HUES6 (cell line): ENCODE data around the gene BLOC1S5.
"Not testable (repeated sequence)": the region's sequence is repeated elsewhere in the genome, so short reads cannot be mapped to it uniquely, and the experiment has no call there.

Experiments
- H3K27ac ChIP-seq: 2 replicates; pipeline ENCODE4 v1.7.0; 2013; ENCODE audit warnings: low read depth, mild to moderate bottlenecking, low read length, inconsistent platforms
- H3K27me3 ChIP-seq: 2 replicates; pipeline ENCODE4 v1.6.1; 2013; ENCODE audit warnings: low read length; ENCODE audit not compliant: control insufficient read depth, insufficient read depth
- H3K36me3 ChIP-seq: 2 replicates; pipeline ENCODE4 v1.6.1; 2013; ENCODE audit warnings: low read length; ENCODE audit not compliant: control insufficient read depth, insufficient read depth
- H3K4me1 ChIP-seq: 2 replicates; pipeline ENCODE4 v1.6.1; 2013; ENCODE audit warnings: low read length; ENCODE audit not compliant: control insufficient read depth, insufficient read depth
- H3K4me3 ChIP-seq: 2 replicates; pipeline ENCODE4 v1.5.1; 2013; ENCODE audit warnings: low read depth, low read length
- H3K9ac ChIP-seq: one replicate; pipeline ENCODE4 v1.6.1; 2013; ENCODE audit warnings: mild to moderate bottlenecking, low read length
- H3K9me3 ChIP-seq: 2 replicates; pipeline ENCODE4 v1.6.1; 2013; ENCODE audit warnings: low read depth, low read length; ENCODE audit not compliant: control insufficient read depth, insufficient read depth

BLOC1S5 gene

DNA sequence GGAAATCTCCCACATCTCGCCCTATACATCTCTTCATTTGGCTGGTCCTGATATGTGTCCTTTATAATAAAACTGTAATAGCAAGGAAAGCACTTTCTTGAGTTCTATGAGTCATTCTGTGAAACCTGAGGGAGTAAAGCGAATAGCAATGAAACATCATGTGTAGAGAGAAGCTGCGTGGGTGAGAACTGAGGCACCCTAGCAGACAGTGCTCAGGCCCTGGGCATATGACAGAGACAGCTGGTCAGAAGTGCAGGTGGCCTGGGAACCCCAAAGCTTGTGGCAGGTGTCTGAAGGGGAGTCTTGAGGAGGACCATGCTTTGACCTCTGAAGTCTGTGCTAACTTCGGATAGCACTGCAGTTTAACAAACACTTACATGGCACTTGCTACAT, 1.3 kb upstream of the BLOC1S5 start:
- H3K9ac ChIP-seq = no peak overlapping the region
- H3K36me3 ChIP-seq = peaks cover 11% of the 10 kb centered on the region
- no peaks in the 10 kb centered on the region for H3K27me3 ChIP-seq
- no peak overlapping the region for H3K27ac ChIP-seq
- no peaks in the 10 kb centered on the region for H3K9me3 ChIP-seq
- no peak overlapping the region for H3K4me3 ChIP-seq
- H3K4me1 ChIP-seq = peaks cover 18% of the 10 kb centered on the region

DNA sequence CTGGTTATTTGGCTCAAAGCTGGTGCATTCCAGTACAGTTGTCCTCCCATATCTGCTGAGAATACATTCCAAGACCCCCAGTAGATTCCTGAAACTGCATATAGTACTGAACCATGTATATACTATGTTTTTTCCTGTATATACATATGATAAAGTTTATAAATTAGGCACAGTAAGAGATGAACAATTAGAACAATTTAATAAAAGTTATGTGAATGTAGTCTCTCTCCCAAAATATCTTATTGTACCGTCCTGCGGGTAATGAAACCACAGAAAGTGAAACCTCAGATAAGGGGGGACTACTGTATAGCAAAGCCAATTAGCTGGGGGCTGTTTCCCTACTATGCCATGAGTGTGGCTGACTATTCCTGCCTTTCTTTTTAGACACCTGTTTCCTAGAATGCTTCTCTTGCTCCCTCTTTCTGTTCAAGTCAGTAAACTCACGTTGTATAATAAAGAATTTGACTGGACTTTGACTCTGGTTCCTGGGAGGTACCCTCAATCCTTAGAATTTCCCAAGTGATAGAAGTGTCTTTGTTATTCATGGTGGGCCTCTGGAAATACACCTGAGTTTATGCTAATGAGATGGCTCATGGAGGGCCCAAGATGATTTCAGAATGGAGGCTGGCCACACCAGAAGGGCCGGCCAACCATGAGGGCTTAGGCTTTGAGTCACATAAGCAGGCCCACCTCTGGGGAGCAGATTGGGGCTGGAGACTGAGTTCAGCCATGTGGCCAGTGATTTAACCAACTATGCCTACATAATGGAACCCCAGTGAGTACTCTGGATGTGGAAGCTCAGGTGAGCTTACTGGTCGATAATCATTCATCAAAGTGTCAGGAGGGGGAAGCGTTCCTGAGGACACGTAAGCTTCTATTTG, 689 bp upstream of the BLOC1S5 start:
- peaks cover 18% of the 10 kb centered on the region for H3K4me1 ChIP-seq
- H3K27me3 ChIP-seq = no peaks in the 10 kb centered on the region
- H3K4me3 ChIP-seq = peak overlapping the region; percentile 97
- 0 out of 2 replicates have a peak overlapping the region, but pooled peaks have one; percentile 50 for H3K27ac ChIP-seq
- no peak overlapping the region for H3K9ac ChIP-seq
- H3K9me3 ChIP-seq = no peaks in the 10 kb centered on the region
- H3K36me3 ChIP-seq = peaks cover 17% of the 10 kb centered on the region

- no peak overlapping the region for H3K27ac ChIP-seq
- H3K9ac ChIP-seq = no peak overlapping the region
- H3K4me3 ChIP-seq = no peak overlapping the region
- H3K9me3 ChIP-seq = no peaks in the 10 kb centered on the region
- H3K27me3 ChIP-seq = no peaks in the 10 kb centered on the region
- H3K36me3 ChIP-seq = peaks cover 32% of the 10 kb centered on the region
- peaks cover 18% of the 10 kb centered on the region for H3K4me1 ChIP-seq
Measured at GRCh38 chr6:8061736-8062135, 2.5 kb downstream of the BLOC1S5 start.

GRCh38 chr6:8060346-8060745, 3.8 kb downstream of the BLOC1S5 start:
- Histone ChIP-seq H3K36me3 (peaks cover 40% of the 10 kb centered on the region), H3K4me3 (no peak overlapping the region), H3K9ac (no peak overlapping the region), H3K9me3 (no peaks in the 10 kb centered on the region), H3K27ac (no peak overlapping the region), H3K4me1 (peaks cover 14% of the 10 kb centered on the region), H3K27me3 (no peaks in the 10 kb centered on the region)

GRCh38 chr6:8059129-8059528, 5.1 kb downstream of the BLOC1S5 start:
- Histone ChIP-seq H3K4me3 (no peak overlapping the region), H3K27ac (no peak overlapping the region), H3K9ac (no peak overlapping the region), H3K27me3 (no peaks in the 10 kb centered on the region), H3K9me3 (no peaks in the 10 kb centered on the region), H3K4me1 (0 out of 2 replicates have a peak, but pooled peaks cover 5% of the 10 kb centered on the region), H3K36me3 (peaks cover 43% of the 10 kb centered on the region)

DNA sequence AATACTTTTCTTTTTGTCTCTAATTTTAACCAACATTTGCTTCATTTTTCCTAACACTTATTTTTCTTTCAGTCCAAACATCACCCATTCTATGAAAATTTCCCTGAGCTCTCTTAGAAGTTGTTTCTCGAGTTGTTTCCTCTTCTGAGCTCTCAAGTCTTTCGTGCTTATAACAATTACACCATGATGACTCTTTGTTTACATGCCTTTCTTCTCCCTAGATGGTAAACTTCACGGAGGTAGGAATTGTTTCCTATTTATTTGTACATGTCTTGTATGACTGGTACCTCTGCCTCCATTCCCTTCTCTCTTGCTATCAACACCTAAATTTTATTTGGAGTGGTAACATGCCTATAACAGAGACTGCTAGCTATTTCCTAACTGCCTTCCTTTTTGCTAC, 6.4 kb downstream of the BLOC1S5 start:
- Histone ChIP-seq H3K4me3 (no peak overlapping the region), H3K9me3 (no peaks in the 10 kb centered on the region), H3K36me3 (peaks cover 43% of the 10 kb centered on the region), H3K27ac (no peak overlapping the region), H3K27me3 (no peaks in the 10 kb centered on the region), H3K4me1 (no peaks in the 10 kb centered on the region), H3K9ac (no peak overlapping the region)

DNA sequence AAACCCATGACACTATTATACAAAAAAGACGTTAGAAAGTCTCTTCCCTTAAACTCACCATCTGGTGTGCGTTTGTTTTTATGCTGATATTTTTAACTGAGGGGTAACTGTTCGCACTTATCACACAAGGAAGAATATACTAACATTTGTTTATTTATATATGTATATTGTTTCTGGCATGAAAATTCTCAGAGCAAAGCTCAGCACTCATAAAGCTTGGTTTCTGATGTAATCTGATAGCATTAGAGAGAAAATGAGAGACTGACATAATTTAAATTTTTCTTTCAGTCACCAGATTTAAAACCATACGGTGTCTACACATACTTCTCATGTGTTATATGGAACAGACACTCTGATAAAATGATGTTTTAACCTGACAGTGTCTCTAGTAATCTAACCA, 6.9 kb downstream of the BLOC1S5 start:
- H3K9ac ChIP-seq = no peak overlapping the region

DNA sequence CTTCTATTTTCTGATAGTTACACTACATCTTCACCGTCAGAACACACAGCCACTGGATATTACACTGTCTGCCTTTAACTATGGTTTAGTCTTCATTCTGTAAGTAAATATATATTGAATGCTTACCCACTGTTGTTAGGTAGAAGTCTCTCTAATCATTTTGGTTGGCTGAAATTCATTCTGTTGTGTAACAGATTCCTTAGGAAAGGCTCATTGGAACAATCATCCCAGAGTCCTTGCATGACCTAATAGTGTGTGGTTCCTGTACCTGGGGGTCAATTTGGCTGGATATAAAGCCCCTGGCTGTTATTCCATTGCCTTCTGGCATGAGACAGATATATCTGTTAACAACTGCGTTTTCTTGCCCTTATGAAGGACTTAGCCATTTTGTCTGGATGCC, 9.9 kb downstream of the BLOC1S5 start:
- H3K4me3 ChIP-seq = no peak overlapping the region
- H3K36me3 ChIP-seq = peaks cover 20% of the 10 kb centered on the region
- no peak overlapping the region for H3K9ac ChIP-seq
- H3K4me1 ChIP-seq = no peaks in the 10 kb centered on the region
- no peaks in the 10 kb centered on the region for H3K9me3 ChIP-seq
- H3K27ac ChIP-seq = no peak overlapping the region
- H3K27me3 ChIP-seq = no peaks in the 10 kb centered on the region

More for the DNA sequence above, 6.9 kb downstream of the BLOC1S5 start:
- Histone ChIP-seq H3K9me3 (no peaks in the 10 kb centered on the region), H3K4me3 (no peak overlapping the region), H3K27ac (no peak overlapping the region), H3K36me3 (peaks cover 43% of the 10 kb centered on the region), H3K4me1 (no peaks in the 10 kb centered on the region), H3K27me3 (no peaks in the 10 kb centered on the region)

DNA sequence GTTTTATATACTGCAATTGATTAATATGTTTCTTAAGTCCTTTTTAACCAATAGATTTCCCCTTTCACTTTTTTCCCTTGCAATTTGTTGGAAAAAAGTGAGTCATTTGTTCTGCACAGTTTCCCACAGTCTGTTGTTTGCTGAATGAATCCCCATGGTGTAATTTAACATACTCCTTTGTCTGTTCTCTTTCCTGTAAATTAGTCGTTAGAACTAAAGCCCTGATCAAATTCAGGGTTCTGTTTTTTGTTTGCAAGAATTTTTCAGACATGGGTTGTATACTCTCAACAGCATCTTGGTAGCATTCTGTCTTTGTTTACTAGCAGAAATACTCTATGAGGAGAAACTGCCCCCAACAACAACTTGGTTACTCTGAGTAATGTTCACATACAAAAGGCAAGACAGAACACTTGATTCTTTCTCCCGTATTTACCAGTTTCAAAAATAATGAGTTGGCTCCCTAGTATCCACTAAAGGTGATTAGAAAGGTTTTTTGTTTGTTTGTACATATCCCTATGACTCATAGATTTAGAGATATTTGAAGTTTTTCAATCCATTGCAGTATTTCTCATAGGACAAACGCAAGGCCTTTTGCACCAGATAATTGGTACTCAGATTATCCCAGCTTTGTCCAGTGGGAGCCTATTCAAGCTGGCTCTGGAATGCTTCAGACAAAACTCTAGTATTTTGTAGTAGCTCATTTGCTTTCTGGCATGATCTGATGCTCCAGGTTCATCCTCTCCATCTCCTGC, 16.5 kb downstream of the BLOC1S5 start:
- peaks cover 7% of the 10 kb centered on the region; the same call in 1 of the 2 replicates for H3K4me1 ChIP-seq
- no peak overlapping the region for H3K4me3 ChIP-seq
- H3K27me3 ChIP-seq = no peaks in the 10 kb centered on the region
- peaks cover 9% of the 10 kb centered on the region for H3K36me3 ChIP-seq
- peaks cover 6% of the 10 kb centered on the region for H3K9me3 ChIP-seq
- no peak overlapping the region for H3K27ac ChIP-seq
- H3K9ac ChIP-seq = no peak overlapping the region

- not testable (repeated sequence) for H3K9ac ChIP-seq, H3K4me3 ChIP-seq, H3K9me3 ChIP-seq, H3K4me1 ChIP-seq, H3K27ac ChIP-seq, H3K27me3 ChIP-seq
- H3K36me3 ChIP-seq = peaks cover 13% of the 10 kb centered on the region
Measured at GRCh38 chr6:8045769-8046168, 18.4 kb downstream of the BLOC1S5 start.

DNA sequence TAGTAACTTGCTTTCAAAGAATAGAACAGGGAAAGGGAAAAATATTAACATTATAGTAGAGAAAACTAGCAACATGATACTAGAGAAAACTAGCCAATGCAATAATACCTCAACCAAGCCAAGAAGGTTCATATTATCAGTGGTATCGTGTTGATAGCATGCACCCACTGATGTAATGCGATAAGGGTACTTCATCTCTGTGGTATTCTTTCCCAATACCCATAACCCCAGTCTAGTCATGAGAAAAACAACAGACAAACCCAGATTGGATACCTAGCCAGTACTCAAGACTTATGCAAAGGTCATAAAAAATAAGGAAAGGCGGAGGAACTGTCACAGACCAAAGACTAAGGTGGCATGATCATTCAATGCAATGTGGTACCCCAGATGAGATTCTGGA, 21.0 kb downstream of the BLOC1S5 start:
- no peak overlapping the region for H3K9ac ChIP-seq
- peaks cover 27% of the 10 kb centered on the region for H3K36me3 ChIP-seq
- no peak overlapping the region for H3K4me3 ChIP-seq
- H3K27me3 ChIP-seq = no peaks in the 10 kb centered on the region
- peaks cover 7% of the 10 kb centered on the region; the same call in 1 of the 2 replicates for H3K4me1 ChIP-seq
- peaks cover 6% of the 10 kb centered on the region for H3K9me3 ChIP-seq
- H3K27ac ChIP-seq = no peak overlapping the region
